Measurements from ENCODE around the gene MDH1. TPM values are rescaled to one million over a fixed set of nuclear protein-coding genes. Genes with fewer than 3 reads are reported as not detected.

Gene MDH1
- total RNA-seq, 1 donor from 2014 or later = 124 TPM

GRCh38 chr2:63628403-63628942 is 39.7 kb downstream of the MDH1 start:
- H3K36me3 ChIP-seq = no peaks in the 10 kb centered on the region
- no peaks in the 10 kb centered on the region for H3K27me3 ChIP-seq
- no peaks in the 10 kb centered on the region for H3K4me1 ChIP-seq
- DNase-seq (ENCODE audit: extremely low spot score in 2 of 2) = no peak
- no peak overlapping the region for H3K4me3 ChIP-seq
- intact Hi-C loops (cut with DNase I) = no loop called here
- H3K27ac ChIP-seq = no peak overlapping the region
- peaks cover 5% of the 10 kb centered on the region for H3K9me3 ChIP-seq
- TF ChIP-seq POLR2A (IDR thresholded peaks at IDR 0.05) (no peak), CTCF (IDR thresholded peaks at IDR 0.05) (no peak), POLR2AphosphoS5 (IDR thresholded peaks at IDR 0.05; ENCODE audit: insufficient read depth in 1 of 2, low read depth in 1 of 2) (no peak)

GRCh38 chr2:63631501-63631900 is 42.7 kb downstream of the MDH1 start:
- TF ChIP-seq CTCF (IDR thresholded peaks at IDR 0.05) (no peak), POLR2A (IDR thresholded peaks at IDR 0.05) (no peak), POLR2AphosphoS5 (IDR thresholded peaks at IDR 0.05; ENCODE audit: insufficient read depth in 1 of 2, low read depth in 1 of 2) (no peak)
- Histone ChIP-seq H3K4me3 (no peak overlapping the region), H3K36me3 (no peaks in the 10 kb centered on the region), H3K27ac (no peak overlapping the region), H3K4me1 (no peaks in the 10 kb centered on the region), H3K9me3 (peaks cover 11% of the 10 kb centered on the region), H3K27me3 (no peaks in the 10 kb centered on the region)
- DNase-seq (ENCODE audit: extremely low spot score in 2 of 2) = no peak
- intact Hi-C loops (cut with DNase I) = no loop called here

GRCh38 chr2:63632382-63632781 is 43.6 kb downstream of the MDH1 start:
- TF ChIP-seq CTCF (IDR thresholded peaks at IDR 0.05) (no peak), POLR2AphosphoS5 (IDR thresholded peaks at IDR 0.05; ENCODE audit: insufficient read depth in 1 of 2, low read depth in 1 of 2) (no peak), POLR2A (IDR thresholded peaks at IDR 0.05) (no peak)
- Histone ChIP-seq H3K36me3 (no peaks in the 10 kb centered on the region), H3K4me3 (no peak overlapping the region), H3K27me3 (no peaks in the 10 kb centered on the region), H3K9me3 (peaks cover 11% of the 10 kb centered on the region), H3K4me1 (no peaks in the 10 kb centered on the region), H3K27ac (no peak overlapping the region)
- intact Hi-C loops (cut with DNase I) = no loop called here
- DNase-seq (ENCODE audit: extremely low spot score in 2 of 2) = no peak

- intact Hi-C loops (cut with DNase I) = no loop called here
- Histone ChIP-seq H3K27ac (no peak overlapping the region), H3K4me3 (no peak overlapping the region), H3K4me1 (no peaks in the 10 kb centered on the region), H3K36me3 (no peaks in the 10 kb centered on the region), H3K9me3 (no peaks in the 10 kb centered on the region), H3K27me3 (no peaks in the 10 kb centered on the region)
- no peak for TF ChIP-seq POLR2AphosphoS5 (IDR thresholded peaks at IDR 0.05; ENCODE audit: insufficient read depth in 1 of 2, low read depth in 1 of 2)
- no peak for TF ChIP-seq CTCF (IDR thresholded peaks at IDR 0.05)
- TF ChIP-seq POLR2A (IDR thresholded peaks at IDR 0.05) = no peak
- DNase-seq (ENCODE audit: extremely low spot score in 2 of 2) = no peak
Measured at GRCh38 chr2:63639344-63639743, 50.6 kb downstream of the MDH1 start.

- no peaks in the 10 kb centered on the region for H3K27me3 ChIP-seq
- H3K36me3 ChIP-seq = no peaks in the 10 kb centered on the region
- H3K27ac ChIP-seq = no peak overlapping the region
- TF ChIP-seq CTCF (IDR thresholded peaks at IDR 0.05) (no peak), POLR2AphosphoS5 (IDR thresholded peaks at IDR 0.05; ENCODE audit: insufficient read depth in 1 of 2, low read depth in 1 of 2) (no peak), POLR2A (IDR thresholded peaks at IDR 0.05) (no peak)
- H3K4me1 ChIP-seq = no peaks in the 10 kb centered on the region
- no peak overlapping the region for H3K4me3 ChIP-seq
- intact Hi-C loops (cut with DNase I) = no loop called here
- no peaks in the 10 kb centered on the region for H3K9me3 ChIP-seq
- DNase-seq (ENCODE audit: extremely low spot score in 2 of 2) = no peak
Measured at GRCh38 chr2:63642946-63643345, 54.2 kb downstream of the MDH1 start.

Data from vagina (tissue), 2 donors.